Activated CD8-positive, alpha-beta T cell treated with anti-CD3 and anti-CD28 coated beads for 36 hours (primary cell): ENCODE data around the gene CHSY3. TPM values are rescaled to one million over a fixed set of nuclear protein-coding genes. Genes with fewer than 3 reads are reported as not detected.

Experiments
- ATAC-seq: fragments of 200-7000 bp; cut with Tn5 transposase; one replicate; pipeline ENCODE4 v1.10.0; 2021; ENCODE audit warnings: mild to moderate bottlenecking, moderate library complexity
- CTCF ChIA-PET: fragments of 350-600 bp; sonication (Branson Sonifier 250); formaldehyde crosslinking; loops from one replicate; lab custom pipeline; 2021; ENCODE audit warnings: antibody characterized with exemption; lab: Charles Lee
- POLR2A ChIA-PET: fragments of 350-600 bp; sonication (Branson Sonifier 250); formaldehyde crosslinking; loops from one replicate; lab custom pipeline; 2021; ENCODE audit warnings: antibody characterized with exemption; lab: Charles Lee
- DNase-seq: peaks from one replicate; pipeline ENCODE4 v3.0.0-alpha.2; 2020
- H3K27ac Mint-ChIP-seq: one replicate; pipeline ENCODE4 v1.8.0; 2021; ENCODE audit warnings: mild to moderate bottlenecking, mixed read lengths
- H3K27me3 Mint-ChIP-seq: one replicate; pipeline ENCODE4 v1.8.0; 2021; ENCODE audit warnings: mixed read lengths
- H3K36me3 Mint-ChIP-seq: one replicate; pipeline ENCODE4 v1.8.0; 2021; ENCODE audit warnings: low read depth, mixed read lengths
- H3K4me1 Mint-ChIP-seq: one replicate; pipeline ENCODE4 v1.8.0; 2021; ENCODE audit warnings: low read depth, mixed read lengths
- H3K4me3 Mint-ChIP-seq: one replicate; pipeline ENCODE4 v1.8.0; 2021; ENCODE audit warnings: mild to moderate bottlenecking, moderate library complexity, mixed read lengths
- H3K9me3 Mint-ChIP-seq: one replicate; pipeline ENCODE4 v1.8.0; 2021; ENCODE audit warnings: mixed read lengths
- intact Hi-C: fragments of 100-400 bp; cut with micrococcal nuclease; formaldehyde crosslinking; loops from one replicate; pipeline ENCODE4 v1.10.0; 2022
- total RNA-seq, 2 experiments: library from RNA; stranded (reverse); gene quantifications; one replicate each; pipeline ENCODE4 v1.2.3, GENCODE V29; 2021
- TF ChIP-seq, protein P1 (sequence below): fragments of 200-600 bp; IDR thresholded peaks from one replicate; pipeline ENCODE4 v1.8.0; 2022; ENCODE audit warnings: antibody characterized with exemption, mild to moderate bottlenecking

CHSY3 gene
- total RNA-seq, result not detected

DNA sequence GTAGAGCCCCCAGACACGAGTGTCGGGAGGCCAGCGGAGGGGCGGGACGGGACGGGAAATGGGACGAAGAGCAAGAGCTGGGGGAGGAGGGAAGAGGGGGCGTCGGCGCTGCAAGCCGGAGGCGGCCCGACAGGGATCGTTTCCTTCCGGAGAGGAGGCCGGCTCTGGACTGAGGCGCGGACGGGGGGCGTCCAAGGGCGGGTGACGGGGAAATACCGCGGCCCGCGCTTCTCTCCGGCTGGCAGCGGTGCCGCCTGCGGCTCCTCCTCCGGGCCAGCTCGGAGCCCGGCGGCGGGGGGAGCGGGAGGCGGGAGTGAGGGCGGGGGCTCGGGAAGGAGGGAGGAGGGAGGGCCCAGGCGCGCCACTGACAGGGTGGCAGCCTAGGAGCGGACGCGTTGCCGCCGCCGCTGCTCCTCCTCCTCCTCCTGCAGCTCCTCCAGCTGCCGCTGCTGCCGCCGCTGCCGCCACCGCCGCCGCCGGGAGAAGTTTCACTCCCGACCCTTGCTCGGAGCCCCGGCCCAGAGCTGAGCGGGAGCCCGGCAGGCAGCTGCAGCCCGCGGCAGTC lies at the start of gene CHSY3:
Gene CHSY3, plus strand, starts transcription at position 364 of the 565 bp plus-strand sequence.
- TF ChIP-seq, protein P1, sequence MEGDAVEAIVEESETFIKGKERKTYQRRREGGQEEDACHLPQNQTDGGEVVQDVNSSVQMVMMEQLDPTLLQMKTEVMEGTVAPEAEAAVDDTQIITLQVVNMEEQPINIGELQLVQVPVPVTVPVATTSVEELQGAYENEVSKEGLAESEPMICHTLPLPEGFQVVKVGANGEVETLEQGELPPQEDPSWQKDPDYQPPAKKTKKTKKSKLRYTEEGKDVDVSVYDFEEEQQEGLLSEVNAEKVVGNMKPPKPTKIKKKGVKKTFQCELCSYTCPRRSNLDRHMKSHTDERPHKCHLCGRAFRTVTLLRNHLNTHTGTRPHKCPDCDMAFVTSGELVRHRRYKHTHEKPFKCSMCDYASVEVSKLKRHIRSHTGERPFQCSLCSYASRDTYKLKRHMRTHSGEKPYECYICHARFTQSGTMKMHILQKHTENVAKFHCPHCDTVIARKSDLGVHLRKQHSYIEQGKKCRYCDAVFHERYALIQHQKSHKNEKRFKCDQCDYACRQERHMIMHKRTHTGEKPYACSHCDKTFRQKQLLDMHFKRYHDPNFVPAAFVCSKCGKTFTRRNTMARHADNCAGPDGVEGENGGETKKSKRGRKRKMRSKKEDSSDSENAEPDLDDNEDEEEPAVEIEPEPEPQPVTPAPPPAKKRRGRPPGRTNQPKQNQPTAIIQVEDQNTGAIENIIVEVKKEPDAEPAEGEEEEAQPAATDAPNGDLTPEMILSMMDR, result no peak
- ChIA-PET POLR2A (no interaction called here), CTCF (interaction anchor here (1.1 kb wide), 1 partner anchor 52 kb away, joined by 3 read pairs; no protein-coding TSS in a partner anchor)
- no peaks in the 10 kb centered on the region for H3K36me3 Mint-ChIP-seq
- H3K4me3 Mint-ChIP-seq, result peak within 1 kb of the TSS; percentile 54
- intact Hi-C loops, result no loop called here
- H3K4me1 Mint-ChIP-seq, result peaks cover 12% of the 10 kb centered on the region
- peak; percentile 84 for ATAC-seq
- DNase-seq, result peak; percentile 47
- H3K9me3 Mint-ChIP-seq, result no peaks in the 10 kb centered on the region
- H3K27ac Mint-ChIP-seq, result no peak within 1 kb of the TSS
- peaks cover 42% of the 10 kb centered on the region for H3K27me3 Mint-ChIP-seq

DNA sequence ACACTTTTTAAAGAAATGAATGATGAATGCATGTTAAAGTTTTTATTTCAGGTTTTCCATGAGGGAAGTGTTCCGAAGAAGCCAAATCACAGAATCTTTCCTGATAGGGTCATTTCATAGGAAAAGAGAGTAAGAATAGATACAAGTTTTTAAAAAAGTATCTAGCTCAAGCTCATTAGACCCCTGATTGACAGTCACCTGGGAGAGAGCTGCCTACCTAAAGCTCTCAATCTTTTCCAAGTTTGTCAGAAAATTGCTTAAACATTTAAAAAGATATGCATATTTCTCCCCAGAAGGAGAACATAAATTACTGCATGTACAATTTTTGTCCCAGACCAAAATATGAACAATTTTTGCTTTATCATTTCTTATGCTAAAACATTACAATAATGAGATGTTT lies 47.9 kb upstream of the CHSY3 start:
- no peak for ATAC-seq
- CTCF ChIA-PET, result interaction anchor here (8.6 kb wide), 1 partner anchor 86 kb away, joined by 150 read pairs; no protein-coding TSS in a partner anchor
- Mint-ChIP-seq H3K36me3 (no peaks in the 10 kb centered on the region), H3K27ac (no peak overlapping the region), H3K4me3 (no peak overlapping the region), H3K27me3 (peaks cover 15% of the 10 kb centered on the region), H3K9me3 (no peaks in the 10 kb centered on the region), H3K4me1 (no peaks in the 10 kb centered on the region)
- POLR2A ChIA-PET, result no interaction called here
- DNase-seq, result no peak
- intact Hi-C loops, result no loop called here
- TF ChIP-seq, protein P1, result no peak

DNA sequence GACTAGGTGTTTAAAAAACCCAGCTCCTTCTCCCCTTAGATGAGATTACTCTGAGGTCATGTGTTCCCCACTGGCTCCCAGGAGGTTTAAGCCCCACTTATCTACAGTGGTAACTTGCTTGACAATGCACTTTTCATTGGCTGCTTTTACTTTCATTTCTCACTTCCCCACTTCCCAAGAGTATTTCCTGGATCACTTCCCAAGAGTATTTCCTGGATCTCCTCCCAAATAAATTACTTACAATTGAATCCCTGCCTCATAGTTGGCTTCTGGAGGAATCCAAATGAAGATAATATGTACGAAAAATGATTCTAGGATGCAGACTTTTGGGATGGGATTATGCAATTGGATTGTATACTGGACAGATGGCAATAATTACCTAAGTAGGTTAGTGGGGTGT lies 47.1 kb upstream of the CHSY3 start:
- Mint-ChIP-seq H3K27ac (no peak overlapping the region), H3K27me3 (peaks cover 15% of the 10 kb centered on the region), H3K9me3 (no peaks in the 10 kb centered on the region), H3K4me1 (no peaks in the 10 kb centered on the region), H3K4me3 (no peak overlapping the region), H3K36me3 (no peaks in the 10 kb centered on the region)
- intact Hi-C loops, result no loop called here
- DNase-seq, result no peak
- ChIA-PET CTCF (interaction anchor here (8.6 kb wide), 1 partner anchor 86 kb away, joined by 150 read pairs; no protein-coding TSS in a partner anchor), POLR2A (no interaction called here)
- ATAC-seq, result no peak
- TF ChIP-seq, protein P1, result no peak

DNA sequence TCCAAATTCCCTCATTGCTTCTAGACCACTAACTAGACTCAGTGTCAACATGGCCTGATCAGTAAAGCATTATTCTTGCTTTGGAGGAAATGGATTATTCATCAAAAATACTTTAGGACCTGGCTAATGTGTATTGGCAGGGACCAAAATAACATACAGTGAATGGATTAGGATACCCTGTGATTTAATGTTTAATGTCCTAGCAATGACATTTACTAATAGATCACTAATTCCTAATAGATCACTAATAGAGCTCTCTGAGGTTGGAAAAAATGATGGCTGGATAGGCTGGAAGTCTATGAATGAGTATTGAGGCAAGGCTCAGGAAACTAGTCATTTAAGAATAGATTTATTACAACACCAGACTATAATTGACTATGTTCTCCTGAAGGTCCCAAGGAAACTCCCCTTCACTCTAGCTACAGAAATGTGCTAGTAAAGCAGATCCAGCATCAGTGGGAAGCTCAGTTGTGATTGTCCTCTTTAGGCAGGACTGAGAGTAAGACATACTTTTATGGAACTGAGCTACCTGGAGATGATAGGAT lies 46.1 kb upstream of the CHSY3 start:
- TF ChIP-seq, protein P1, result no peak
- Mint-ChIP-seq H3K9me3 (no peaks in the 10 kb centered on the region), H3K27ac (no peak overlapping the region), H3K27me3 (peaks cover 13% of the 10 kb centered on the region), H3K4me1 (no peaks in the 10 kb centered on the region), H3K36me3 (no peaks in the 10 kb centered on the region), H3K4me3 (no peak overlapping the region)
- intact Hi-C loops, result no loop called here
- CTCF ChIA-PET, result interaction anchor here (1.0 kb wide), 1 partner anchor 90 kb away, joined by 3 read pairs; no protein-coding TSS in a partner anchor
- DNase-seq (no peak), ATAC-seq (no peak)
- POLR2A ChIA-PET, result no interaction called here

DNA sequence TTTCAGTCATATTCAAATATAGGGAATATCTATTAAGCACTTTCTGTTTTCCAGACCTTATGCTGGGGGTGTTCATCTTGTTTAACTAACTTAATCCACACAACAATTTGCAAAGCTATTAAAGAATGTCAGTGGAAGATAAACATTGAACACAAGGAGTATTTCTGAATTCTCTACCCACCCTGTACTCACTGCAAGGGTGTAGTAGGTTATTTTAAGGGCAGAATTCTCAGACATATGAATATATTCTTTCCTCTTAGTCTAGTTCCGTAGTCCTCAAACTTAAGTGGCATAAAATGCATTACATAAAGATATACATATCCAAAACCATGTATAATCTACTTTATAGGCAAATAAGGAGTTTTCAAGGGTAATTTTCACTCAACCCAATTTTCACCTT lies 19.9 kb upstream of the CHSY3 start:
- Mint-ChIP-seq H3K4me1 (no peaks in the 10 kb centered on the region), H3K36me3 (no peaks in the 10 kb centered on the region), H3K27me3 (no peaks in the 10 kb centered on the region), H3K4me3 (no peak overlapping the region), H3K9me3 (no peaks in the 10 kb centered on the region), H3K27ac (no peak overlapping the region)
- ChIA-PET POLR2A (interaction anchor here (0.6 kb wide), 1 partner anchor 120 kb away, joined by 3 read pairs; no protein-coding TSS in a partner anchor), CTCF (no interaction called here)
- TF ChIP-seq, protein P1, result no peak
- ATAC-seq, result no peak
- intact Hi-C loops, result no loop called here
- DNase-seq, result no peak
